GM12874 (cell line): Measurements from ENCODE around the gene RNF115.

Source experiments
- TF ChIP-seq, protein P1 (sequence below): IDR thresholded peaks from 2 replicates; pipeline ENCODE4 v1.5.1; 2011; ENCODE audit warnings: low read depth, mild to moderate bottlenecking, control low read depth, low read length, moderate library complexity; ENCODE audit not compliant: insufficient read depth

RNF115 gene

DNA sequence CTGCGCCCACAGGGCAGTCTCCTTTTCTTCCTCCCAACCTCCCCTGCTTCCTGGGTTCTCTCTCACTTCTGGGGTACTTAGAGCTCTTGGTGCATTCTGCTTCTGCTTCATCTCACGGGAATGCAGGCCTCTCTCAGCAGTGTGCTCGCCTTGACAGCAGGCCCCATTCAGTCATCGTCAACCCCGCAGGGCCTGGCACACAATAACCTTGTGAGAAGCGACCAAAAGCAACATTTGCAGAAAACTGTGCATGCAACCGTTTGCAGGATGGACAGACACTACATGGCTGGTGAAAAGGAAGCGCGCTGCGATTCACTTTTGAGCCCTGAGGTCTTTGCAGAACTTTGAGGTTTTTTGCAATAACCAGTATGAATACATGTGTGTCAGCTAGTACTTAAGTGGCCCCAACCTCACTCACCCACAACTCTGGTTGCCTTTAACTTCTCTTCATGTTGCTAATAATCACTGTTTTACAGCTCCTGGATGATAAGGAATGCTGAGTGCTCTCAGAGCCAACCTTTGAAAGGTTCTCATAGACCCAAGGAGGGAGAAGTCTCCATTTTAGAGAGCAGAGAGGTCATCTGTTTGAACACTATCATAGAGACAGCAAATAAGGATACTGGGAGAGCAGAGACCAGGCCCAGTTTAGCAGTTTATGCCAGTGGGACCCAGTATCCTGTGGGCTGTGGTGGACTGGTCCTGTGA, 107.1 kb downstream of the RNF115 start:
- TF ChIP-seq, protein P1, sequence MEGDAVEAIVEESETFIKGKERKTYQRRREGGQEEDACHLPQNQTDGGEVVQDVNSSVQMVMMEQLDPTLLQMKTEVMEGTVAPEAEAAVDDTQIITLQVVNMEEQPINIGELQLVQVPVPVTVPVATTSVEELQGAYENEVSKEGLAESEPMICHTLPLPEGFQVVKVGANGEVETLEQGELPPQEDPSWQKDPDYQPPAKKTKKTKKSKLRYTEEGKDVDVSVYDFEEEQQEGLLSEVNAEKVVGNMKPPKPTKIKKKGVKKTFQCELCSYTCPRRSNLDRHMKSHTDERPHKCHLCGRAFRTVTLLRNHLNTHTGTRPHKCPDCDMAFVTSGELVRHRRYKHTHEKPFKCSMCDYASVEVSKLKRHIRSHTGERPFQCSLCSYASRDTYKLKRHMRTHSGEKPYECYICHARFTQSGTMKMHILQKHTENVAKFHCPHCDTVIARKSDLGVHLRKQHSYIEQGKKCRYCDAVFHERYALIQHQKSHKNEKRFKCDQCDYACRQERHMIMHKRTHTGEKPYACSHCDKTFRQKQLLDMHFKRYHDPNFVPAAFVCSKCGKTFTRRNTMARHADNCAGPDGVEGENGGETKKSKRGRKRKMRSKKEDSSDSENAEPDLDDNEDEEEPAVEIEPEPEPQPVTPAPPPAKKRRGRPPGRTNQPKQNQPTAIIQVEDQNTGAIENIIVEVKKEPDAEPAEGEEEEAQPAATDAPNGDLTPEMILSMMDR = no peak

DNA sequence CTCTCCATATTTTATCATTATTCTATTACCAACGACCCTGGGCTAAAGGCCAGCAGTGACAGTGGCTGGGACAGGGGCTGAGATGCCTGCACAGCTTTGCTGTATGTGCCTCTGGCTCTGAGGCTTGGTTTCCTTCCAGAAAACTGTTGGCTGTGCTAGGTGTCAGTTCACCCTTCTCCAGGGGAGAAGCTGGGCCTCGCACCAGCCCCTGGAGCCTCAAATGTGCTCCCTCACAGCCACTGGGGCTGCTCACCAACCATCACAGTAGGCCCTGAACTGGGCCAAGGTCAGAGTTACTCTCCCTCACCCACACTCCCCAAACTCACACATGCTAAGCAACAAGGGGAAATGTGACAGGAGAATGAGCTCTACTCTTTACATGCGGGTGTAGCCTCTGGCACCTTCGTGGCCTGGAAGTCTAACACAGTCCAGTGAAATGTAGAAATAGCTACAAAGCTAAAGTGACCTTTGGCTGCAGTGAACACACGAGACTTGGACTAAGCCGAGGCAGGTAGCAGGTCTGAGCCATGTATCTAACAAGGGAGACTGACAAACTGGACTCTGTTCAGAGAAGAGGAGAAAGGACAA, 109.3 kb downstream of the RNF115 start:
- TF ChIP-seq, protein P1 = no peak

DNA sequence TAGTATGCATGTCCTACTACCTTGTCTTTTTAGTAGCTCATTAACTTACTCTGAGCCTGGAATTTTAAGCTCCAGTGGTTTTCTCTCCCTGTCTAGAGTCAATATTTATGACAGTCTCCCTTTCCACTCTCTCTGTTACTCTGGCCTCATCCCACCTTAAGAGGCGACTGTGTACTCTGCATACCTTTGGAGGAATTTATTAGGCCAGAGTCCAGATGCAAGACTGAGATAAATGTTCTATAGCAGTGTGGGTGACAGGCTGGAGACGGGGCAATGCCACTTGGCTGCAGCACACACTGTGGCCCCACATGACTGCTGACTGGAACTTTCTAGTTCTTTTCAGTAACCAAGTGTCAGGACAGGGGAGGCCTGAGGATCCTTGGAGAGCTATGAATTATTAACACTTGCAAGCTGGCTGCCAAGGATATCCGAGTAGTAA, 112.7 kb downstream of the RNF115 start:
- TF ChIP-seq, protein P1 = no peak

DNA sequence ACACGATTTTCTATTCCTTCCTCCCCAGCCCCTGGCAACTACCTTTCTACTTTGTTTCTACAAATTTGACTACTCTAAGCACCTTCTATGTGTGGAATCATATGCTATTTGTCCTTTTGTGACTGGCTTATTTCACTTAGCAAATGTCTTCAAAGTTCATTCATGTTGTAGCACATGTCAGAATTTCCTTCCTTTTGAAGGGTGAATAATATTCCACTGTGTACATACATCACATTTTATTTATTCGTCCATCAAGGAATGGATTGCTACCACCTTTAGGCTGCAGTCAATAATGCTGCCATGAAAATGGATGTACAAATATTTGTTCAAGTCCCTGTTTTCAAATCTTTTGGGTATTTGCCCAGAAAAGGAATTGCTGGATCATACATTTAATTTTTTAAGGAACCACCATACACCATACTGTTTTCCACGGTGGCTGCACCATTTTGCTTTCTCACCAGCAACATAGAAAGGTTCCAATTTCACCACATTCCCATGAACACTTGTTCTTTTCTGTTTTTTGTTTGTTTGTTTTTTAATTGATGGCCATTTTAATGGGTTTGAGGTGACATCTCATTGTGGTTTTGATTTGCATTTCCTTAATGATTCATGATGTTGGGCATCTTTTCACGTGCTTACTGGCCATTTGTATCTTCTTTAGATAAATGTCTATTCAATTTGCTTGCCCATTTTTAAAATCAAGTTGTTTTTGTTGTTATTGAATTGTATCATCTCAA, 113.4 kb downstream of the RNF115 start:
- TF ChIP-seq, protein P1 = no peak

DNA sequence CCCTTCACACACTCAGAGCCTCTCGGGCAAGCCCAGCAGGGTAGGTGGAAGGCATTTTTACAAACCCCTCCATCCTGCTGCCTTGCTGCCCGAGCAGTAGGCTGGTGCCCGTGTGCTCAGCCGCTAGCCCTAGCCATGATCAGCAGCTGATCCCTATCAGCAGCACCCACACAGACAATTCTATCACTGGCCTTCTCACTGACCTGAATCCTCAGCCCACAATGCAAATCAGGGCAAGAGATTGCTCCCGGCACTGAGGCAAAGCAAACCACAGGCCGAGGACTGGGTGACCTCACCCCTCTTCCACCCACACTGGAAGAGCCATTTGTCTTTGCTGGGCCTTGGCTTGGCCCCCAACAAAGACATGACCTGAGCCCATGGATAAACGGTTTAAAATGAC, 115.8 kb downstream of the RNF115 start:
- TF ChIP-seq, protein P1 = no peak

DNA sequence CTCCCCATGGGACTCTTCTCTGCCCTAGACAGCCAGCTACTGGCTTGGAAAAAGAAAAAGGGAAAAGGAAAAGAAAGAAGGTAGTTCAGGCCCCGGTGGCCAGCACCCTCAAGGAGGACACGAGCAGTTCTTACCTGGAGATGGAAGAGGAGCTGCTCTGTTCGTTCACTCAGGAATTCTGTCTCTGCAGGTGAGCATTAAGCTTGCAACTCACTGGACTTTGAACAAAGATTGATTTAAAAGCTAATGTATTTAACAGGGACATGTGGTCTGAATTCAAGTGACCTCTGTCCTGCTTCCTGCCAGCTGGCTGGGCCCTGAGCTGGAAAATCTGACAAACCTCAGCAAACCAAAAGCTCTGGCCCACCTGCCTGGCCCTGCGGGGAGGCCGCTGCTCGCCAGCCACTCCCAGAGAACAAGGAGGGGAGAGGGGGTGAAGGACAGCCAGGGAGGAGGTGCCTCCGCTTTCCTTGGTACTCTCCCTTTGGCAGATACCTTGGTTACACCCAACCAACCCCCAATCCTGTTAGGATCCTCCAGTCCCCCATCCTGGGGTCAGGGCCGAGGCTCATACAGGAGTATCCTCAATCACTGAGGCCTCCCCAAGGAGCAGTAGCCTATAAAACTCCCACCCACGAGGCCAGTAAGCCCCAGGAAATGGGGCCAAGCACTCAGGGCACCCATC, 116.6 kb downstream of the RNF115 start, which contains the start of gene PDZK1:
Gene PDZK1, minus strand, starts transcription at position 186 of the 685 bp plus-strand sequence. CDS start 19,347 bp downstream, outside the sequence.
- TF ChIP-seq, protein P1 = no peak
